NCI-H2196 (cell line): ENCODE data around the gene PRR33.
"Not testable (repeated sequence)": the region's sequence is repeated elsewhere in the genome, so short reads cannot be mapped to it uniquely, and the experiment has no call there.

Source experiments
- DNase-seq: peaks from one replicate; lab custom pipeline; 2025; ENCODE audit not compliant: unreplicated experiment; lab: John Stamatoyannopoulos, UW

PRR33 gene

DNA sequence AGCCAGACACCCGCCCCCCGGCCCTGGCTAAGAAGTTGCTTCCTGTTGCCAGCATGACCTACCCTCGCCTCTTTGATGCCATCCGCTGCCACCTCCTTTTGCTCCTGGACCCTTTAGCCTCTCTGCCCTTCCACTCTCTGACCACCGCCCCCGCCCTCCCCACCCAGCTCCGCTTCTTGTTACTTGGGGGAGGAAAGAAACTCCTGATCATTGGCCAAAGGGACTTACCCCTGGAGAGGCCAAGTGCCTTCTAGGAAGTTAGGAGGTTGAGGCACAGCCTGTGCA lies at the start of gene PRR33:
PRR33 (minus strand) TSS at position 65 of the 285 bp plus-strand sequence. CDS start 1,311 bp downstream, outside the sequence.
- no peak for DNase-seq

DNA sequence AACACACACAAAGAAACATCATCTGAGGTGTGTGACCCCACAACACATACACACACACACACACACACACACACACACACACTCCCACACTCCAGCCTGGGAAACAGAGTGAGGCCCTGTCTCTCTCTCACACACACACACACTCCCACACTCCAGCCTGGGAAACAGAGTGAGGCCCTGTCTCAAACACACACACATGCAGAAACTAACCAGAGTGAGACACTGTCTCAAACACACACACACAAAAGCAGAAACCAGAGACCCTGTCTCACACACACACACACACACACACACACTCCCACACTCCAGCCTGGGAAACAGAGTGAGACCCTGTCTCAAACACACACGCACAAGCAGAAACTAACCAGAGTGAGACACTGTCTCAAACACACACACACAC lies 48.1 kb upstream of the PRR33 start:
- not testable (repeated sequence) for DNase-seq

DNA sequence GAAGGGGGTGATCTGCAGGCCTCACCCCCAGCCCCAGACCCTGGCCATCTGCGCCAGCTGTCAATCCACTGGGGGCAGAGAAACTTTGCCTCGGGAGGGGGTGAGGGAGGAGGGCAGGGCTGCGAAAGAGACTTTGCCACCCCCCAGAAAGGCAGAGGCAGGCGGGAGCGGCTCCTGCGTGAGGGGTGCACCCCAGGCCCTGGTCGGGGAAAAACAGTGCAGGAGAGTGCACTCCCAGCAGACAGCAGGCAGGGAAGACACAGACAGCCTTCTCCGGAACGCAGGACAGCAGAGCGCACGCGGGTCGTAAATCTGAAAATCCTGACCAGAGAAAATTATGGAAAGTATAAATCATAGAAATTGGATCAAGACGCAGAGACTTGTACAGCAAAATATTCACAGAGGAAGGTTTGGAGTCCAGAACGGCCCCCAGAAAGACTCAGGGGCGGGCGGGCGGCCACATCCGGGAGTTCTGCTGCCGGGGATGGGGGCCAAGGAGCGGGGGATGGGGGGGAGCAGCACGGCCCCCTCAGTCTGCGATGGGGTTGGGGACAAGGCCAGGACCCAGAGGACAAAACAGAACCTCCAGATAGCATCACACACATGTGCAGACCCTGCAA lies 47.4 kb upstream of the PRR33 start:
- DNase-seq: no peak

DNA sequence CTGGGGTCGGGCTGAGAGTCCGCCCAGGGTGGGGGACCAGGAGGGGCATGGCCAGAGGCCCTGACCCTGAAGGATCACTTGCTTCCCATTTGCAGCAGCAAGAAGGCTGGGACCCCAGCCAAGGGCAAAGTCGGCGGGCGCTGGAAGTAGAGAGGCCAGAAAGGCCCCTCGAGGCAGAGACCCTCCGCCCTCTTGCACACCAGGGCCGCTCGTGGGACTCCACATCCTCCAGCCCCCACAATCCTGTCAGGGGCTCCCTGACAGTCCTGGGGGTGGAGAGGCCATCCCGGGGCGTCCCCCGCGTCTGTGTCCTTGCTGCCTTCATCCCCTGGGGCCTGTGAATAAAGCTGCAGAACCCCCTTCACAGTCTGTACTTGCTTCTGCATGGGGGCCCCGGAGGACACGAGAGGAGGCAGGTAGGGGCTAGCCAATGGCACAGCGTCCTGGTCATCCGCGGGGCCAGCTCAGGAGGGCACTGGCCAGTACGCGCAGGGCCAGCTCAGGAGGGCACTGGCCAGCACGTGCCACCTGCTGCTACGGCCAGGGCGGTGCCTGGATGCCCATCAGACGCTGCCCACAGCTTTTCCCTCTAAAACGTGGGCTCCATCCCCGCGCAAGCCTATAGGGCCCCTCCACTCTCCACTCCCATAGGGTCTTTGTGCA lies 46.8 kb upstream of the PRR33 start:
- no peak for DNase-seq

DNA sequence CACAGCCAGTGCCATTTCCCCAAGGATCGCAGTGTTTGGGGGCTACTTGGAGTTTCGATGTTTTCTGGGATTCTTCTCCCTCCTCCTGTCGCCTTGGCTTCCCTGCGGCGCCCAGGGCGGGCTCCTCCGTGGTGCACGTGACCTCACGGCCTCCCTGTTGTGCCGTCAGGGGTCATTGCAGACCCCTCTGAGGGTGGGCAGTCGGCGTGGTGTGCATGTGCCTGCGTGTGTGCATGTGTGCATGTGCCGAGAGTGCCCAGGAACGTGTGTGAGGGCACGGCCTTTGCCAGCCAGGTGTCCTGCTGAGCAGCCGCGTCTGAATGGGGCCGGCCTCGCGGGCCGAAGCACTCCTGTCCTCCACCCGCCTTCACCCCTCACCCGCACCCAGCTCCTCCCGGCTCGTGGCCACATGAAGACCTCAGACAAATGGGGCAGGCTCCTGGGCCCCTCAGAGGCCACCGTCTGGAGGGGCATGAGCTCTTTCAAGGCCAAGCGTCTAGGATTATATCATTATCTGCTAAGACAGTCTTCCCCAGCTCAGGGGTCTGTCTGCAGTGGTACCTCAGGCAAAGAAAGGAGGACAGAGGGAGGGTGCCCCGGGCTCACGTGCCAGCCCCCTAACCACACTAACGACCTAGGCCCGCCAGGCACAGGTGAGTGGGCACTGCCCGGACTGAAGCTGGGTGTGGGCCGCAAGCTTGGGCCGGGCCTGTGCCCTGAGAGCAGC lies 46.1 kb upstream of the PRR33 start:
- no peak for DNase-seq

DNA sequence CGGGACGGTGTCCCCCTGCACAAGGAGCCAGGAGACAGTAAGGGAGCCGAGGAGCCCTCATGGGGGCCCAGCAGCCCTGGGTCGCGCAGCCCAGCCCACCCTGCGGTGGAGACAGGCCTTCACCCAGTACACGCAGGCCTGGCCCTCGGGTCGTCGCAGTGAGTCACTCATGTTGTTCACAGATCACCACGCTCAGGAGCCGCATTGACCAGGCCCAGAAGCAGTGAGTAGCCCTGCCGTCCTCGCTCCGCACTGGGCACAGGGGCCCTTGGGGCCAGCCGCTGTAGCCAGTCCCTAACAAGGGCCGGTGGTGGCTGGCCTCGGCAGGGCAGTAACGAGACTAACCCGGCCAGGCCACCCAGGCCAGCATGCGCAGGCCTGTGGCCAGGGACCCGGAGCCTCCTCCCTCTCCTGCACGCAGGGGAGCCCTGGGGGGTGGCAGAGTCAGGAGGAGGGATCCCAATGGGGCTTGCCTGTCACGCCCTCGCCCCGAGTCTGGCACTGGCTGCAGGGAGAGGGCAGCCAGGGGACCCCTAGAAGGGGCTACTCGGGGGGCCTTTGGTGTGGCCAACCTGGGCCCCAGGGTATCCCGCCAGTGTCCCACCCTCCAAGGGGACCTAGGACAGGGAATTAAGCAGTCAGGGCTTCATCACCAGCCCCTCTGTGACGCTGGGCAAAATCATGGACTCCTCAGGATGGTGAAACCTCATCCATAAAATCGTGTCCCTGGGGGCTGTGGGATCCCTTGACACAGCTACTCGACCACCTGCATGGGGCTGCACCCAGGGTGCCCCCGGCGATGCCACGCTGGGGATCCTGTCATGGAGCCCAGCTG lies 45.3 kb upstream of the PRR33 start:
- no peak for DNase-seq

DNA sequence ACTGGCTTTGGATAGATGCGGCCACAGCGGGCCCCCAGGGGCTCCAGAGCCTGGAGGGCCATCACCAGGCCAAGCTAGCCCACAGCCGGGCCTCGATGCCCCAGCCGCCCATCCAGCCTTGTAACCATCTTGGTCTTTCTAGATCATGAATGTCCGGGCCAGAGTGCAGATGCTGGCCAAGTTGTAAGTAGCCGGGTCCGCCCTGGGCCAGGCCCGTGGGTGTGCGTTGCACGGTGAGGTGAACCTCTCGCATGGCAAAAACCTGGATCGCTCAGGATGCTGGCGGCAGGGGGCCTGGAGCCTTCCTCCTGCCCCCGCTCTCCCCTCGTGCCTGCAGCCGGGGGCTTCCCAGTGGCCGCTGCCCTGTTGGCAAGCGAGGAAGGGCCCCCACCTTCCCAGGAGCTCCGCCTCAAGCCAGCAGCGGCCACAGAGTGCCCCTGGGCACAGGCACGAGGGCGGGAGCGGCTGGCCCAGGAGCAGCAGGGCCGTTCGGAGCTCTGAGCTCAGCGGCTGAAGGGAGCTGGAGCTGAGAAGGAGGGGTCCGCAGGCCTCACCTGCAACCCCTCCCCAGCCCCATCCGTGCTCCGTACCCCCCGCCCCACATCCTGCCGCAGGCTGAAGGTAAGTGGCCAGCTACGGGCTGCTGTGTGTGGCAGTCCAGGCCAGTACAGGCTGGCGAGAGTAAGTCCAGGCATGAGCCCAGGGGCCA lies 44.5 kb upstream of the PRR33 start:
- DNase-seq: no peak

DNA sequence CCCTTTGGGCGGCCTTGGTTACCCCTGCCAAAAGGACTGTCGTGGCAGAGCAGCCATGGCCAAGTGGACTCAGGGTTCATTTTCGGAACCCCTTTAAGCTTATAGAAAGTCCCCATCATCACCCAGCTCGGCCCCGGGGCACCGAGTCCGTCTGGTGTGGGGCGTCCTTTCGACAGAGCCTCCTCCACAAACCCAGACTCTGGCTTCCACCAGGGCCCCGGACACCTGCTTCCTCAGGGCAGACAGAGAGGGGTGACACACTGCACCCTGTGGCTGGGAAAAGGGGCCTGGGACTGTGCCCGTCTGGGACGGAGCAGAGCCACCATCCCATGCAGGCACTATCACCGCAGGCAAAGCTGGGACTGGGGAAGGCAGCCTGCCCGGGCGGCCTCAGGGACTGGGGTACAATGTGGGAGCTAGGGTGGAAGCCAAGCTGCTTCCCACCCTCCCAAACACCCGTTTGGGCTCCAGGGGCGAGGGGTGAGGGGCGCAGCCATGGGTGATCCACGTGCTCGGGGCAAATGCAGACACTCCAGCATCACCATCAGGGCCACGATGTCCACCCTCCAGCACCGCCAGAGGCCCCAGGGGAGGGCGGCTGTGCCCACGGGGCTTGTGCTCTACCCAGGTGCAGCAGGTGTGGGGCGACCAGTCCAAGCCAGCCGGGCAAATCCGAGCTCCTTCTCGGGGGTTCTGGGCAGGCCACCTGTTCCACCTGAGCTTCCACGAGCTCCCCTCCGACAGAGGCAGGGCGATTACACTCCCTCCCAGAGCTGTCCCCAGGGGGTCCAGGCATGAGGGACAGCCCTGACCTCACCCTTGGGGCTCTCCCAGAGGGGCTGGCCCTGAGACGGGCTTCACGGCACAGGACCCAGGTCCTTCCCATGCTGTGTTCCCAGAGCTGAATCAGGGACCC lies 43.7 kb upstream of the PRR33 start:
- no peak for DNase-seq

DNA sequence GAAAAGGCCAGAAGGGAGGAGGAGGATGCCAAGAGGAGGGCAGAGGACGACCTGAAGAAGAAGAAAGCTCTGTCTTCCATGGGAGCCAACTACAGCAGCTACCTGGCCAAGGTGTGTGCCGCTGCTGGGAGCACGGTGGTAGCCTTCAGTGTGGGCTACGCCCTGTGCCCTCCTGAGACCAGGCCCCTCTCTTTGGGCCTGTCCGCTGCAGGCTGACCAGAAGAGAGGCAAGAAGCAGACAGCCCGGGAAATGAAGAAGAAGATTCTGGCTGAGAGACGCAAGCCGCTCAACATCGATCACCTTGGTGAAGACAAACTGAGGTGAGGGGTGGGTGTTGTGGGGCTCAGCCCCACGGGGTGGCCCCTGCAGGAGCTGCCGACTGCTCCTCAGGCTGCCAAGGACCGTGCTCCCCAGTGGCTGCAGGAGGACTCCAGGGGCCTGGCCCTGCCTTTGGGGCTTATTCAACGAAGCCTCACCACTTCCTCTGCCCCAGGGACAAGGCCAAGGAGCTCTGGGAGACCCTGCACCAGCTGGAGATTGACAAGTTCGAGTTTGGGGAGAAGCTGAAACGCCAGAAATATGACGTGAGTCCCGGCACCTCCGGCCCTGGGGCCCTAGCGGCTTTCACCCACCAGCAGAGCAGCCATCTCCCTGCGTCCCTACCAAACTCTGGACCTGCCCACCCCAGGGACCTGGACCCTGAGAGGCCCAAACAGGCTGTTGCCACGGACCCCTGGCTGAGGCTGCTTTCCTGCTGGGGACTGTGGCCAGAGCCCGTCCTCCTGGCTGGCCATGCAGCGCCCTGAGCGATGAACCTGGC lies 42.9 kb upstream of the PRR33 start:
- DNase-seq: no peak

DNA sequence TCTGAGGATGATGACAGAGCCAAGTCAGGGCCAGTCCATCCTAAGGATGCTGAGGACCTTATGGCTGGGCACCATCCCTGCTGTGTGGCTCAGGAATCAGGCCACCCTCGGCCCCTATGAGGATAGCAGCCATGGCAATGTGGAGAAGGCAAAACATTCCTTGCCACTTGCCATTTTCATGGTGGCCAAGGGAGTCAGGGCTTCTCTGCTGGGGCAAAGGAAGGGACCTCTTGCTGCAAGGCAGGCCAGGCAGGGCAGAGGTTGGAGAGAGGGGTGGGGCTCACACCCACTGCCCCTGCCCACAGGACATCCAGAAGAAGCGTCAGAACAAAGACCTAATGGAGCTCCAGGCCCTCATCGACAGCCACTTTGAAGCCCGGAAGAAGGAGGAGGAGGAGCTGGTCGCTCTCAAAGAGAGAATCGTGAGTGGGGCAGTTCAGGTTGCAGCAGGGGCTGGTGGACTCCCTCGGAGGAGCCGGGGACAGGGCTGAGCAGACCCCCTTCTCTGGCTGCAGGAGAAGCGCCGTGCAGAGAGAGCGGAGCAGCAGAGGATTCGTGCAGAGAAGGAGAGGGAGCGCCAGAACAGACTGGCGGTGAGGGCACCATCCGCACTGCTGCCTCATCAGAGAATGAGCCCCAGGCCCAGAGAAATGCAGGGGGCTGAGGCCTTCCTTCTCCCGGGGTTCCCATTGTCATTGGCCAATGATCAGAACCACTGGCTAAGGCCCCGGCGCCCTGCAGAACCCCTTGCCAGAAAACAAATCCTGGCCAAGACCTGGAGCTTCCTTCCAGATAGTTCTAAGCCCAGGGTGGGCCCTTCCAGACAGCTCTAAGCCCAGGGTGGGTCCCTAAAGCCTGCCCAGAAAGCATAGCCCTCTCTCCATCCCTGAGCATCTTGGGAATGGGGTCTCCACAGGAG lies 42.0 kb upstream of the PRR33 start:
- DNase-seq: no peak

DNA sequence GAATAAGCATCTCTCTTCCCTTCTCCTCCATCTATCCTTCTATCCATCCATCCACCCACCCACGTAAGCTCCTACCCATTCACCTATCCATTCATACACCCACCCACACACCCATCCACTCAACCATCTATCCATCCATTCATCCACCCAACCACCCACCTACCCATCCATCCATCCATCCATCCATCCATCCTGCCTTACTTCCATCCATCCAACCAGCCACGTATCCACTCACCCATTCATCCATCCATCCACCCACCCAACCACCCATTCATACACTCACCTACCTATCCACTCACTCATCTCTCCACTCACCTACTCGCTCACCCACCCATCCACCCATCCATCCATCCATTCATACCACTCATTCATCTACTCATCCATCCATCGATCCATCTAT lies 41.0 kb upstream of the PRR33 start:
- DNase-seq: no peak

DNA sequence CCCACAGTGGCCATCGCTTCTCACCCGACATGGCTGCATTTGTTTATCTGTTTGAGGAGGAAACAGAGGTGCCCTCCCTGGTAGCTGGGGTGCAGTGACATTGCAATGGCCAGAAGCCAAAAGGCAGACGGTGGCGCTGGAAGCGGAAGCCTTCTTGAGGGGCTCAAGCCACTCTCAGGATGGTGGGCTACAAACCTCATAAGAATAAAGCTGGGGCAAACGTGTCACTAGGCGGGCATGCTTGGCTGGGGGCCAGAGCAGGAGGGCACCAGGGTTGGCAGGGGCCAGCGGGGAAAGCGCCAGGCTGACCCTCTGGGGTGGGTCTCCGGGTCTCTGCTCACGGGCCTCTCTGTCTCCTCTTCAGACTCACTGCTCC lies 40.4 kb upstream of the PRR33 start:
- no peak for DNase-seq

DNA sequence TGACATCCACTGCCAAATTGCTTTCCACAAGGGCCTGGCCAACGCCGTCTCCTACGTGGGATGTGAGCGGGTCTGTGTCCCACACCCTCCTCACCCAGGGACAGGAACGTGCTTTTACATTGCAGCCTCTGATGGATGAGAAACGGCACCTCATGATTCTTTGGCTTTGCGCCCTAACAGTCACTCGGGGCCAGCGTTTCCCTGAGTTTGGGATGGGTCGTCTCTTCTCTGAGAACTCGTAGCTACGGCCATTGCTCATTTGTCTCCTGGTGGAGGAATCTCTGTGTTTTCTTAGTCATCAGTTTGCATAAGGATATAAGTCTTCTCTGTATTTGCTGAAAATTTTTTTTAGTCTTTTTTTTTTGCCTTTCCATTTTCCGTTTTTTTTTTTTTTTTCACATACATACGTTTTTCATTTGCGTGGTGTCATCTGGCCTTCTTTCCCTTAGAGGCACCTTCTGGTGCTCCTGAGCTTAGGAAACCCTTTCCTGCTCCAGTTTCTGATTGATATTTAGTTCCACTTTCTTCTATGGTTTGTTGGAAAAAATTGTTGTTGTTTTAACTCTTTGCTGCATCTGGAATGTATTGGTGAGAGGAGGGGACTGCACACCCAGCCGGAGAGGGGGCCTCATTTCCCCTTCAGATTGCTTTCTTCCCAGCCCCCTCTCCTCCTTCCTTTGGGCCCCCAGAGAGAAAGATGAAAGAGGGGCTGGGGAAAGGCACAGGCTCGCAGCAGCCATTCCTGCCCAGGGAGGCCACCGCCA lies 39.8 kb upstream of the PRR33 start:
- DNase-seq: no peak

DNA sequence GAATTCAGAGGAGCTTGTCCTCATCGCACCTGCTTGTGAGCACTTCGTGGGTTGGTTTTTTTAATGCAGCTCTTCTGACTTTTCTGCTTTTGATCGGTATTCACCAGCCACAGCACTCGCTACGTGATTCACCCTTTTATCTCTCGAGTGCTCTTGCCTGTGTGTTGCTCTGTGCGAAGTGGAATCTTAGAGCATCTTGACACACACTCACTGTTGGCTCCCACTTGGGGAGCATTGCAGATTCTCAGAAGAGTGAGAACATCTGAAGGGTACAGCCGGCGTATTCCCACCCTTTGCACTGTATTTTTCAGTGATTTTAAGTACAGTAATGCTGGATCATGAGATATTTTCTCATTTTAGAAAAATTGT lies 38.8 kb upstream of the PRR33 start:
- DNase-seq: no peak

DNA sequence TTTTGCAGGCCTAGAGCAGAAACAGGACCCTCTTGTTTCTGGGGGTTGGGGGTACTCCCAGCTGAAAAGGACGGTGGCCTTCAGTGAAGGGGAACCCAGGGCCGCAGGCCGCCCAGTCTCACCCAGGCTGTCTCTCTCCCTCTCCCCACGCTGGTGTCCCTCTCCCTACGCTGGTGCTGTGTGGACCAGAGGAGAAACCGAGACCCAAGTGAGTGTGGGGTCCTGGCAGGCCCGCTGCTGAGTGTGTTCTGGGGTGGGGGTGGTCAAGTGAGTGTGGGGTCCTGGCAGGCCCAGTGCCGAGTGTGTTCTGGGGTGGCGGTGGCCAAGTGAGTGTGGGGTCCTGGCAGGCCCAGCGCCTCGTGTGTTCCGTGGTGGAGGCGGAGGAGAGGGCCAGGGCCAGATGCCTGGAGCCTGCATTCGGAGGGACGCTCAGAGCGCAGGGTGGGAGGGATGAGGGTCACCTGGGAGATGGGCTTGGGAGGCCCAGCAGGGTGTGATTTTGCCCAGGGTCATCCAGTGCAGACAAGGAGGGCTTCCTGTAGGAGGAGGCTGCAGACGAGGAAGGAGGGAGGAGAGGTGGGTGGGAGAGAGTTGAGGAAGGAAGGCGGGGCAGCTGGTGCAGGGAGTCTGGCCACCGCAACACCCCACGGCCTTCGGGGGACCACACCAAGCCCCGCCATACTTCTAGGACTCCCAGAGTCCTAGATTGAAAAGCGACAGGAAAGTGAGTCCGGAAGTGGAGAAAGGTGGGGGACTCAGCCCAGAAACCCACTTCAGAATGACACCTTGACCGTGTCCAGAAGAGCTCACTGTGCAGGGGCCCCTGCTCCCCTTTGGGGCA lies 38.1 kb upstream of the PRR33 start:
- no peak for DNase-seq

DNA sequence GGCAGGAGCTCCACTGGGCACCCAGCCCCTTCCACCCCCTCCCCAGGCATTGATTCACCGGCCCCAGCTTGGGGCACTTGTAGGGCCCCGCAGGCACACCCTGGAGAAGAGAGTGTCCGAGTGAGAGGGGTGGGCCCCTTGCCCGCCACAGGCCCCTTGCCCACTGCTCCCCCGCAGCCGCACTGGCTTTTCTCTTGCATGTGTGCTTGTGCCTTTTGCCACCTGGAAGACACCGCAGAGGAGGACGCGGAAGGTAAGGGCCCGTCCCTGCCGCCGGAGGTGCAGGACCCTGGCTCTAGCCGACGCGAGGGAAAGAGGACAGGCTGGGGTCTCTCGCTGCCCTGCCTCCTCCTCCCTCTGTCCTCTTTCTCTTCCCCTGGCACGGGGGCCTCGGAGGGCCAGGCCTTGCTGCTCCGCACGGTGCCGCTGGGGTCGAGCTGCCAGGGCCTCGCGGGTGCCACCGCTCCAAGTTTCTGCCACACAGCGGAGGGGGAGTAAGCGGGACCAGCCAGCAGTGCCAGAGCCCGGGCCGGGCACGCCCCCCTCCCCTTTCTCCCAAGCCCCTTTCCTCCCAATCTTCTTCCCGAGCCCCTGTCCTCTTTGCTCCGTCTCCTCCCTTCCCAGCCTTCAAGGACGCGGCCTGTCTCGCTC lies 37.3 kb upstream of the PRR33 start:
- no peak for DNase-seq
